HG03175 (cell line): ENCODE measurements around the gene COL4A6.
A peak's percentile ranks its signal among the peaks of the same experiment; 100 is the strongest.

ENCODE experiments used
- ATAC-seq: cut with Tn5 transposase; IDR thresholded peaks from one replicate; pipeline ENCODE4 v1.9.1; 2021; ENCODE audit warnings: mild to moderate bottlenecking, moderate library complexity; ENCODE audit not compliant: unreplicated experiment

COL4A6 gene

DNA sequence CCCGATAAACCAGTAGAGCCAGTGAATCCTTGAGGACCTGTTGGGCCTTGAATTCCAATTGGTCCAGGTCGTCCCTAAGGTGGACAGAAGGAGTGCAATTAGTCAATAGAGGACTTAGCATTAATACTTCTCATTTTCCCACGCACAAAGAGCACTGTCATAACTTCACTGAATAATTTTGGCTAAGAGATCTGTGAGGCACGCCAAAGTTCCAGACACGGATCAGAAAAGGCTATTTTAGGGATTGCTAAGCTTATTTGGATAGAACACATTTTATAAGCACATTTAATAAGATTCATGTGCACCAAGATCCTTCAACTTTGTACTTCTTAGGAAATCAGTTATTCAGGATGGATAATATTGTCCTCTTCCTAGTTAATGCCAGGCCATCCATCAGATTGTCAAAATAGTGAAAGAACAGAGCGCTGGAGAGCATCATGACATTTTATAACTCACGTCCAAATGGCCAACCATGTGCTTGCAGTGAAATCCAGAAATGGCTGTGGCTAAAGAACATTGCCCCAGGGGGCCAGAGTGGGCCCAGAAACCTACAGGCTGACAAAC lies 216.8 kb downstream of the COL4A6 start:
- ATAC-seq = no peak

DNA sequence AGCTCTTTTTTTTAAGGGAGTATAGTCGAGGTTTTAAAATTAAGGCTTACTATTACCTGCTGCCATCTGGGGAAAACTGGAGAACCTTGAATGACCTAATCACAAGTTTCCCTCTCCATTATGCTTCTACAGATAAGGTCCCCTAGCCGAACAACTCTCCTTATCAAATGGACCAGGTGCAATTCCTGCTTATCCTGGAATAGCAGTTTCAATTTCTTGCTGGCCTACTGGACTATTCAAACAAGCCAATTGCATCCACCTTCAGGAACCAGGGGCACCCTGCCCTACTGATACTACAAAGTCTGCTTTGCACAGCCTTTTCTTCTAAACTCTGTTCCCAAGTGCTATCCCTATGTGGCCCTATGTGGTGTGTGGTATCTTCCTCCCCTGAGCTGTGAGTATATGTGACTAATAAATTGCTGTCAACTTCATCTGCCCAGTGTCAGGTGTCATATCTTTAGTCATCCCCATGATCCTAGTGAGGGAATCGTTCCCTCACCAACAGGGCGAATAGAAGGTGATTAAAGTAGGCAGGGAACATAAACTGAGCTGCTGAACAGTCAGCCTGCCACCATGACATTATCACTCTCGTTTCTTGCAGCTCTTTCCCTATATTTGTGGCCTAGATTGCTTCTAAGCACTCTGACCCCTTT lies 218.1 kb downstream of the COL4A6 start:
- ATAC-seq = no peak

DNA sequence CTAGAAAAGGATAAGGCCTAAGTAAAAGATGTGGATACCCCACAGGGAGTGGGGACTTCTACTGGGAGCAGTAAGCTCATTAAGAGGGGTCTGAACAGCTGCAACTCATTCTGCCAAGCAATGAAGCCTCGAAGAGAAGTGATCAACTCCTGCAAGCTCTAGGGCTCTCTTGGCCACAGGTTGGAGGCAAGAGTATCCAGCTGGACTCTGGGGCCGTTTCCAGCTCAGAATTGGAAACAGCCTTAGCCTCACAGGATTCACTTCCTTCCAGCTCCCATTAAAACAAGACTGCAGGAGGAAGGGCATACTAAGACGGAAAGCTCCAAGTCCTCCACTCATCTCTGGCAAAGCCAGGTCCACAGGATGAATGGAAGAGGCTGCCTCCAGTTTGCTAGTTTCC lies 220.3 kb downstream of the COL4A6 start:
- ATAC-seq = no peak

DNA sequence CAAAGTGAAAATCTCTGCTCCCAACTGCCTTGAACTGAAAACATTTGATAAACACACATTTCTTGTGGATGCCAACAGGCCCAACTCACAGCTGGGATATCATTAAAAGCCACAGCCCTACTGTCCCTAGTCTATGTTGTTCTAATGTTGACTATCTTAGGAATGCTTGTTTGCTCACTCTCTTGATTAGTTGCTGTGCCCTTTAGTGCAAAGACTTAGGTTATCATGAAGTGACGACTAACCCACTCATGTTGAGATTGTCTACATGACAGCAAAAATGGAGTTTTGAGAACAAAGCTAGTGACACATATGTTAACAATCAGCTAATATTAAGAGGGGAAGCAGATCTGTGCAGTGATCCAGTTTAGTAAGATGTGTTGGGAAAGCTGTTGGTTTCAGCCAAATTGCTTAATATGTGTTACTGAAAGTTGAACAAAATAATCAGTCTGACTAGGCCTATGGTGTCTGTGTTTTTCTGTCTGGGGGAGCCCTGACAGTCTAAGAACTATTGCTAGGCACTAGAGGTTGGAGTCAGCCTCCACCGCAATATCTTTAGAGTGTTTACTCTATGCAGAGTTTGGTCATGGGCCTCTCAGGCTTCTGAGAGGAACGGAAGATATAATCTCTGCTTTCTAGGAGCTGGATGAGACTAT lies 221.2 kb downstream of the COL4A6 start:
- no peak for ATAC-seq

DNA sequence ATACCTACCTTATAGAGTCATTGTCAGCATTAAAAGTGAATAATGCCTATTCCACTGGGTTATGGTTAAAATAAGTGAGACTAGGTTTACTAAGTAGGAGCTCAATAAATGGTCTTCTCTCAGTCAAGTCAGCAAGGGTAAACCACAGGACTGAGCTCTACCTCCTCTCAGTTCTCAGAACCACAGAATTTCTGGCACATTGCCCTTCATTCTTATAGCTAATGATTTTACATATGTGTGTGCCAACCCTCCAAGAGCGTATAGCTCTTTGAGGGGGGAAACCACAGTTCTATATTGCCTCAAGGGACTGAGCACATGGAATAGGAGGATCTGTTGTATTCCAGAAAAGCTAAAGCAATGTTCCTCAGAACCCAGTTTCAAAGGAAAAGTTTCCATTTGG lies 221.8 kb downstream of the COL4A6 start:
- ATAC-seq = peak; percentile 50

DNA sequence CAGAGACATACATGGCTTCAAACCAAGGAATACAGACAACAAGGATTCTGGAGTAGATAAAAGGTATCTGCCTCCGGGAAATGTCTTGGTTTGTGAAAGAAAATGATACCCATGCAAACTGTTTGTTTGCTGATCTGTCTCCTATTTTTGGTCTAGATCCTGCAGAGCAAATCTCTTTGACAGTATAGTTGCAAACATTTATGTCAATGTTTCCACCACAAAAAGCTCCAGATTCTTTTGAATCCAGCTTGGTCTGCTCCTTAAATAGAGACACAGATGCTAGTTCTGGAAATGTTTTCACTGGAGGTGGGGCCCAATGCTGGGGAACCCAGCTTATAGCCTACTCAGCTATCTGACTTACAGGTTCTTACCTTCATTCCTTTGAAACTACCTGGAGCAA lies 226.9 kb downstream of the COL4A6 start:
- ATAC-seq = no peak

DNA sequence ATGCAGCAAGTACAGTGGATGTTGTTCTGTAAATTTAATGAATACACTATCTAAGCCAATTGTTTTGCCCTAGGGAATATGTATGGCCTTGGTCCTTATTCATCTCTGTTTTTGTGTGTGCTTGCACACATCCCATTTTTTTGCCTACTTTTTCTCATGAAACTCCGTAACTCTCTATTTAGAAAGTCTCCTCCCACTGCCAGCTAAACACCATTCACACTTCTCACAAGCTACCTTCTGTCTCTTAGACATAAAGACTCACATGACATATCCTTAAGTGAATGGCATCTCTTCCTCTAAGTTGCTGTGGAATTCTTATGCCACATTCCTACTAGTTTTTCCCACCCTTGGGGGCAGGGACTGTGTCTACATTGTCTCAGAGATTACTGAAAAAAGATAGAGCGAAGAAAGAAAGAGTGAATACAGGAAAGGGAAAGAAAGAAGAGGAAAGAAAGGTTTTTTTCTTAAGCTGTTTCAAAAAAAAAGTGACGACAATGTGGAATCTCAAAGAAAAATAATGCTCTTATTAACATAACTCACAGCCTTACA lies 229.1 kb downstream of the COL4A6 start:
- ATAC-seq = no peak

DNA sequence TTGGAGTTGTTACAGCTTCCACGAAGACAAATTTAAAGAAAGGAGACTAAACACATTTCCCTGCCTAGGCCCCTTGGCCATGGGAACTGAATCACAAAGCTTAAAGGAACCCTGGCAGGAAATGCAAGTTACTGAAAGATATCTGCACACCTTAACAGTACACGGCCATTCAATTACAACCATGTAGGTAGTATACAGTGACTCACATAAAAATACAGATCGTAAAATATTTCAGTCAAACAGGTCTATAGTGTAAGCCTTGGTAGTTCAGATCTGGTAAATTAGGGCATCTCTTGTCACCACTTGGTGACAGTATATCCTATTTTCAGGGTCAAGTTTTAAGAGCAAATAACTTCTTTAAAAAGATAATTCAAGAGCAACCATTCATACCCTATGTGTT lies 234.7 kb downstream of the COL4A6 start:
- no peak for ATAC-seq

DNA sequence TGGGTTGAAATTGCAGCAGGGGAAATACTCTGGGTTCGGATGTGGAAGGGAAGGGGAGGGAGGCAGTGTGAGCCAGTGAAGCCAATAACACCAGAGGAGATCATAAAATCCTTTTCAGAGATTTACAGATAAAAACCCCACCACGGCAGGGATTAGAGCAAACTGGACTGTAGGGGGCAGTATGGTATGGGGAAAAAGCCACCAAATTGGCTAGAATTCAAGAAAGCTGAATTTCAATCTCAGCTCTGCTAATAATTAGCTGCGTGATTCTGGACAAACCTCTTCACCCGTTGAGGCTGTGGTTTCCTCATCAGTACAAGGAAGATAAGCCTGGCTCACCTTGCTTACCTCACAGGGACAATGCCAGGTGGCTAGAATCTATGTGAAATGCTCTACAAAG lies 238.5 kb downstream of the COL4A6 start:
- peak; percentile 82 for ATAC-seq

DNA sequence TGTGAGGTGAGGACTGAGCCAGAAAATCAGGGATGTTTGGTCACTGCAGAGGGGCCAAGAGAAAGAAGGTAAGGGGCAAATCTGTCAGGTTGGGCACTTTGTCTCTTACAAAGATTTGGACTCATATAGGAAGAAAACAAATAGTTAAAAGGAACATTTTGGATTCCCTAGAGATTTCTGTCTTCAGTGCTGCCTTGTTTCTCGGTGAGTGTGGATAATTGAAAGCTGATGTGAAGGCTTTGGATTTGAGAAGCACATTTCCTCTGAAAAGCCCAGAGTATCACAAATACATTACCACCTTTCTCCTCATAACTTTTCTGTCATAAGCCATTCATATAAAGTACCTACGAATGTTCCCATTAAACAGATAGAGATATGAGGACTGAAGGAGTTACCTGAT lies 239.2 kb downstream of the COL4A6 start:
- no peak for ATAC-seq

DNA sequence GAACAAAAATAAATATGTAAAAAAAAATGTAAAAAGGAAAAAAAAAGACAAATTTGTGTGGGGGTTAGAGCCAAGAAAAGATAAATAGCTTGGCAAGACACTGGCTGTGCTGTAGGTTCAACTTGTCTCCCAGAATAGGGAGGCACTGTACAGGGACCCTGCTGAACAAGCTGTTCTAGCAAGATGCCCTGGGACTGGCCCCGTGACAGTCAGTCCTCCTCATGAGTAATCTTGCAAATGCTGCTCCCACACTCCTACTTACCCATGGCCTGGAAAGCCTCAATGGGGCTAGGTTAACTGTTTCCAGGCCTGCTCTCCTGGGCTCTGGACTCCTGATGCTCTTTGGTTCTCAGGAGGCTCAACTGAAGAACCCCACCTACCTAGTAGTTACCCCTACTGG lies 239.8 kb downstream of the COL4A6 start:
- no peak for ATAC-seq

DNA sequence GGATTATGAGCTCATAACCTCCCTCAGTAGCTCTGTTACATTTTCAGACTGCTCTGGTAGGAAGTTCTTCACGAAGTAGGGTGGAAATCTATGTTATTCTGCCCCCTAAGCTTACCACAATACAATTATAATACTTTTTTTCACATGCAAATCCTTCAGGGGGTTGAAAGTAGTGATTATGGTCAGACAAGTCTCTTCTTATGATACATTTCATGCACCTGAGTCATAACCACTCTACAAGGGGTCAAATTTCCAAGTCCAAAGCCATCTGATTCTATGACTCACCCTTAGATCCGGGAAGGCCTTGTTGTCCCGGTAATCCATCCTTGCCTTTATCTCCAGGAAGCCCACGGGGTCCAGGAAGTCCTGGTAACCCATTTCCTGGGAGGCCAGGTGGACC lies 251.4 kb downstream of the COL4A6 start:
- no peak for ATAC-seq

DNA sequence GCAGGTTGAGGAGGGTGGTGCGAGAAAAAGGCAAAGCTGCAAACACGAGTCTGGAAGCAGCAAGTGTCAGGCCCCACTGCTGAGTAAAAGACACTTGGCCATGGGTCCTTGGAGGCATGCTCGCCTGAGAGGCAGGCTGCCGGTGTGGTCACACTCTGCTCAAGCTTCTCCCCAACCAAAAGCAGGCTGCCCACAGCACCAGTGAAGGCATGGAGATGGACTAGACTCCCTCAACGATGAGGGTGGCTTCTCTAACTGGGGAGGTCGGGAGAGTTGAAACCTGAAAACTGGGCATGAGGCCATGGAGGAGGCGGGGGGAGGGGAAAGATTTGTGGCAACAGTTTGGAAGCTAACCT lies 260.1 kb downstream of the COL4A6 start:
- no peak for ATAC-seq

DNA sequence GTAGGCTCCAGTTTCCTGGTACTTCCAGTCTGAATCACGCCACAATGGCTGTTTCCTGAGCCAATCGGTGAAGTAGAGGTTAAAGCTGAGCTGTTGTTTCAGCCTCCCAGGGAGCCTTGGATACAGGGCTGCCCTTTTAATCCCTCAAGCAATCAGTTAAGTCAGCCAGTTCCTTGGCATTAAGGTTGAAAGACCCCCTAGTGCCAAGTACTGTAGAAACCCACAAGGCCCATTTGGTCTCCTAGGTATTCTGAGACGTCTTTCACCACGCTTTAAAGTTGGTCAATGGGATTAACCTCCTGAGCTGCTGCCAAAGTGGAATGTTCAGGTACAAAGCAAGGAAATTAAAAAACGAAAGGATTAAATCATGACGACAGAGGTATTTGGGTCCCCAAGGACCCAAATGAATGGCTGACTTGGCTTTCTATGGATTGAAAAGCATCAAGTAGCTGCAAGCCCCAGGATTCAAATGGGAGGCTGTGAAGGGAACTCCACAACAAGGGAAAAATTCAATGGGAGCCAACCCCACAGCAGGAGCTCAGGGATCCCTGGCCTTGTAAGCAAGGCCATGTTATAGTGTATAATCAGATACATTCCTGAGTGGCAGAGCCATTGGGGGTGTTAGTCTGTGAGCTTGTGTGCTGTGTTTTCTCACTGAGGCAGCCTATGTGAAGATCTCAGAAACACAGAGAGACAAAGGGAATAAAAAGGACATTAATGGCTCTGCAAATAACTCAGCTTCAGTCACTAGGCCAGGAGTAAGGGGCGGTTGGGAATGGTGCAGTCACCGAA lies 260.7 kb downstream of the COL4A6 start:
- no peak for ATAC-seq

DNA sequence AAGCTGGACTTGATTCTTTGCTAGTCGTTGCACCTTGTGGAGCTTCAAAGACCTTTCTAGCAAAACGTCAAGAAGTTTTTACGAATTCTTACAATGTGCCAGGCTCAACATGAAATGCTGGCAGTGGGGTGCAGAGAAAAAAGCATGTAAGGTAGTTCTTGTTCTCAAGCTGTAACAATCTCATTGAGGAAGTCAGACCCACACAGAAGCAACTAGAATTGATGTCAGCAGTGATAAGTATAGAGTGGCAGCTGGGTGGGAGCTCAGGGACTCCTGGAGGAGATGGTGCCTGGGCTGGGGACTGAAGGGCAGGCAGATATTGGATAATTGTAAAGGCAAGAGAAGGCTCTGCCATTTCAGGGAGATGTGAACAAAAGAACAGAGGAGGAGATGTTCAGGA lies 264.3 kb downstream of the COL4A6 start:
- no peak for ATAC-seq

DNA sequence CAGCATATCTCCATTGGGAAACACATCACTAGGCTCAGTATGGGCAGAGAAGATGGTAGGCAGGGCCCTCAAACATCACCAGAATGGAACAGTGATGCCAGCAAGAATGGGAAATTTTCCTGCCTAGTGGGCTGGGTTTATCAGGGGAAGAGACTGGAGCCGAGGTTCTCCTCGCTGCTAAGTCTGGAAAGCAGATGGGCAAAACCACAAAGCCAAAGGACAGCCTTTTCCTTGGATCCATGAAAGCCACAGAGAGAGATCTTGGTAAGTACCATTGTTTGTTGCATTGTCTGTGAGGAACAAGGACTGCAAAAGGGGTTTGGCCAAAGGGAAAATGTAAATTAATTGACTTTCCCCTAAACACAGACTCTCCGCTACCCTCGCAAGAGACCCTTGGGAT lies 266.6 kb downstream of the COL4A6 start:
- no peak for ATAC-seq

DNA sequence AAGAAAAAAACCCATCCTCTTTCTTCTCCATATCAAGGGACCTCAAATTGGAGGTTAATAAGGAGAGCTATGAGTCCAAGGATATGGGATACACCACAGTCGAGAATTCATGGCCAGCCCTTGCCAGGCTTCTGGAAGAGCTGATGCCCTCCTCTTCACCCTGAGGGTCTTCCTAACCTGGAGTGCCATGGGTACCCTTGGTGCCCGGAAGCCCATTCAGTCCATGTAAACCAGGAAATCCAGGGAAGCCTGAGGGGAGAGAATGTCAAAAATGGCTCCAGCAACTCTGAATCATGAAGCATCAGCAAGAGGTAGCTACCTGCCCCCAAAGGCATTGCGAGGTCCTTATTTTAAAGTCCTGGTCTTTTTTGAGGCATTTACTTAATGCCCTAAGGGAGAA lies 268.5 kb downstream of the COL4A6 start:
- no peak for ATAC-seq

DNA sequence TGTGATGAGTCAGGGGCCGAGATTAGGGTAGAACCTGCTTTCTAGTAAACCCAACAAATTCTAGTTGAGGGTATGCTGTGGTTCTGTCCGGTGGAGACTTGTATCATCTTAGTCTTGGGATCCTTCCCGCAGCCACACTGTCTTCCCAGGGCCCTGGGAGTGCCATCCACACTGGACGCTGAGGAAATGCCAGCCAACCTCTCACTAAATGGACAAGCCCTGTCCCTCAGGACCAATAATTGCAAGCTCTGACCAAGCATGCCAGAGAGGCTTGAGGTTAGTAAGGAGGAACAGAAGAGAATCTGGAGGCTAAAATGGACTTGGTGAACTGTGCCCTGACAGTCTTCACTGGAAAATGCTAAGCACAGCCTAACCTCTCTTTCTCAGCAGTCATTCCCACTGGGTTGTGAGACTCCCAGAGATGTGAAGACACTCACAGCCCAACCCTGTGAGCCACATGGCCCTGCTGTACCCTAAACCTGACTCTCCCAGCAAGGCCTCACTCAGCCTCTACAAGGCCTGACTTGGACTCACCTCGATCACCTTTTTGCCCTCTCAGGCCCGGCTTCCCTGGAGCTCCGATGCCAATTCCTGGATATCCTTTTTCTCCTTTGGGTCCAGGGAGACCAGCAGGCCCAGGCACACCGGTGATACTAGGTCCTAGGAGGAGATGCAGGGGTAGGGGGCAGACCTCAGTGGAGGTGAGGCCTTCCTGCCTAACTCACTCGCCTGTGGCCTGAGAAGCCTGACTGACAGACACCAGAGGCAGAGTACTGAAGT lies 269.1 kb downstream of the COL4A6 start:
- no peak for ATAC-seq

DNA sequence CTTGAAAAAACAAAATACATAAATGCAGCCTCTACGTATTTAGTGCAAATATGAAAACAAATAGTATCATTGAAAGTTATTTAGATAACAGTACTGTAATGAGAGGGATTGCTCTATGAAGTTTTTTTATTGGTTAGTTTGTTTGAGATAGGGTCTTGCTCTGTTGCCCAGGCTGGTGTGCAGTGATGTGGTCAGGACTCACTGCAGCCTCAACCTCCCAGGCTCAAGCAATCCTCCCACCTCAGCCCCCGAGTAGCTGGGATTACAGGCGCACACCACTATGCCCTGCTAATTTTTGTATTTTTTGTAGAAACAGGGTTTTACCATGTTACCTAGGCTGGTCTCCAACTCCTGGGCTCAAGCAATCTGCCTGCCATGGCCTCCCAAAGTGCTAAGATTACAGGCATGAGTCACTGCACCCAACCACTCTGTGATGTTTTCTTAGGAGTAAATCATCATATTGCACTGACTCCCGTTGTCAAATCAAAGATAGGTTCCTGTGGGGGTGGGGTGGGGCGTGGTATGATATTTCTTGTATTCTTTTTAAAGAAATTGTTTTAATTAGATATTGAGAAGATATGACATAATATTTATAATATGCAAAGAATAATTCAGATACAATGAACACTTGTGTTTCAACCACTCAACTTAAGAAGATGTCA lies 270.9 kb downstream of the COL4A6 start:
- ATAC-seq = no peak

DNA sequence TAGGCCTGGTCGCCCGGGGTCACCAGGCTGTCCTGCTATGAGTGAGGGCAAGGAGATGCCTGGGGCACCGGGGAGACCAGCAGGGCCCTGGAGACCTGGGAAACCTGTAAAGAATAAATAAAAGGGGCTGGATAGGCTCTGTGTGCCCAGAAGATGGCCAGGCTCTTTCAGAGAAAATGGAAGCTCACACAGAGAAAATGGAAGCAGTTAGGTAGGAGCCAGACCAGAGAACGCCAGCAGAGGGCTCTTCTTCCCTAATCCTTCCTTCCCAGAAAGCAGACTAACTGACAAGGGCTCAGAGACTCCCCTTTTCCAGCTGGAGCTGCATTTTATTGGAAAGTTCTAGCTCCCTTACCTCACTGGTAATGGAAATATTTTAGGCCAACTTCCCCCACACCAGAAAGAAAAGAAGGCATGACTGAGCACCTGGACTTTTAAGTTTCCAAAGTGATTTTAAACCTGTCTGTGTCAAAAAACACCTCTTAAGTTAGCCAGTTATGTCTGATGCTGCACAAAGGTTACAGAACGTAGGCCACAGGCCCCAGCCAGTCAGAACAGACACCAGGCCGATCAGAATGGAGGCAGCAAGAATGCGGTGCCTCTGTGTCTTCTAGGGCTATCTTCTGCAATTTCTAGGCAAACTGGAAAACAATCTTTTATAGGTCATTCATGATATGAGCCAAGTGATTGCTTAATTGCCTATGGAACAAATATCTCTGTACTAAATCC lies 272.7 kb downstream of the COL4A6 start:
- ATAC-seq = no peak
